IPS-NIHi7 (cell line): Measurements from ENCODE around the gene POR.

Source experiments
- DNase-seq: peaks from one replicate; pipeline ENCODE4 v3.0.0; 2012; ENCODE audit warnings: mixed read lengths; ENCODE audit errors: extremely low spot score

The POR gene

GRCh38 chr7:75977743-75978142 lies 62.8 kb downstream of the POR start:
- no peak for DNase-seq

GRCh38 chr7:75979759-75980429 lies 64.9 kb downstream of the POR start:
- DNase-seq = no peak

GRCh38 chr7:75980430-75981202 lies 65.7 kb downstream of the POR start:
- DNase-seq = no peak

GRCh38 chr7:75981203-75981452 lies 66.2 kb downstream of the POR start:
- DNase-seq = no peak

GRCh38 chr7:75981453-75982305 lies 66.7 kb downstream of the POR start:
- DNase-seq = no peak

GRCh38 chr7:75982306-75983064 lies 67.5 kb downstream of the POR start:
- DNase-seq = no peak

GRCh38 chr7:75983471-75984129 lies 68.6 kb downstream of the POR start:
- DNase-seq = no peak

- DNase-seq = no peak
These were observed 69.4 kb downstream of the POR start for GRCh38 chr7:75984130-75985008.

- no peak for DNase-seq
These were observed 70.1 kb downstream of the POR start for GRCh38 chr7:75985009-75985517.

- no peak for DNase-seq
These were observed 70.7 kb downstream of the POR start for GRCh38 chr7:75985518-75986146.

GRCh38 chr7:75986147-75986781 lies 71.3 kb downstream of the POR start:
- DNase-seq = no peak

GRCh38 chr7:75987026-75987804 lies 72.3 kb downstream of the POR start:
- DNase-seq = no peak

GRCh38 chr7:75987805-75988567 lies 73.0 kb downstream of the POR start:
- no peak for DNase-seq

GRCh38 chr7:75988568-75989499 lies 73.9 kb downstream of the POR start:
- no peak for DNase-seq

- DNase-seq = no peak
These were observed 74.8 kb downstream of the POR start for GRCh38 chr7:75989500-75990388.
